Omental fat pad (tissue), 4 donors: Measurements from ENCODE around the gene QSOX1. TPM values are rescaled to one million over a fixed set of nuclear protein-coding genes. Genes with fewer than 3 reads are reported as not detected.

Experiments used
- ATAC-seq: fragments of 150-250 bp; one replicate; pipeline ENCODE4 v1.9.1; 2016; ENCODE audit warnings: mild to moderate bottlenecking, moderate library complexity; ENCODE audit not compliant: low FRiP score
- DNase-seq: peaks from one replicate; pipeline ENCODE4 v3.0.0-alpha.2; 2019; ENCODE audit warnings: low spot score
- CTCF ChIP-seq, 3 donors: fragments of 450-650 bp; IDR thresholded peaks; one replicate each; pipeline ENCODE4 v1.5.1; 2016 to 2017; ENCODE audit warnings: antibody characterized with exemption in 3 of 3, mild to moderate bottlenecking in 3 of 3, moderate library complexity in 2 of 3
- total RNA-seq, 4 donors: library from RNA; depleted of rRNA; stranded (reverse); fragments of >200 nt; gene quantifications; one replicate each; pipeline ENCODE4 v1.1.0, GENCODE V29; 2016

The QSOX1 gene
- total RNA-seq, 4 donors from 2014 or later, result 90.1 to 130 (median 98.4) TPM

- no peak for TF ChIP-seq CTCF (IDR thresholded peaks at IDR 0.05)
- no peak for DNase-seq
- no peak for ATAC-seq
Observed at GRCh38 chr1:180211156-180211859, 56.6 kb downstream of the QSOX1 start.

GRCh38 chr1:180211860-180212229, 57.2 kb downstream of the QSOX1 start:
- no peak for ATAC-seq
- DNase-seq, result no peak
- TF ChIP-seq CTCF (IDR thresholded peaks at IDR 0.05), result no peak

- no peak for TF ChIP-seq CTCF (IDR thresholded peaks at IDR 0.05)
- ATAC-seq (no peak), DNase-seq (no peak)
Observed at GRCh38 chr1:180213401-180214170, 58.9 kb downstream of the QSOX1 start.

GRCh38 chr1:180215856-180216625, 61.4 kb downstream of the QSOX1 start:
- ATAC-seq, result no peak
- TF ChIP-seq CTCF (IDR thresholded peaks at IDR 0.05), result no peak
- no peak for DNase-seq

- no peak for DNase-seq
- TF ChIP-seq CTCF (IDR thresholded peaks at IDR 0.05), result no peak
- ATAC-seq, result no peak
Observed at GRCh38 chr1:180217006-180217405, 62.3 kb downstream of the QSOX1 start.

GRCh38 chr1:180218806-180219765, 64.4 kb downstream of the QSOX1 start:
- DNase-seq, result no peak
- ATAC-seq, result no peak
- no peak for TF ChIP-seq CTCF (IDR thresholded peaks at IDR 0.05)
